Measurements from ENCODE around the gene ADH4. TPM values are rescaled to one million over a fixed set of nuclear protein-coding genes. Genes with fewer than 3 reads are reported as not detected.

ADH4 gene
- total RNA-seq, 4 donors from 2014 or later = 0.13 to 0.64 TPM; not detected in 2

- TF ChIP-seq POLR2A (IDR thresholded peaks at IDR 0.05) (no peak), CTCF (IDR thresholded peaks at IDR 0.05) (no peak)
- 94 to 96% methylated on average over 5 of the region's 5 CpGs for WGBS, 2 donors
Measured at GRCh38 chr4:99076292-99076976, 67.7 kb downstream of the ADH4 start.

GRCh38 chr4:99074816-99075215, 69.3 kb downstream of the ADH4 start:
- intact Hi-C loops (cut with DNase I; ENCODE audit: low total_unique reads) = no loop called here
- DNase-seq (ENCODE audit: low spot score in 2 of 2) = no peak
- 94% methylated on average over 7 of the region's 7 CpGs for WGBS, 2 donors
- H3K4me3 ChIP-seq (ENCODE audit: low read depth, poor library complexity, severe bottlenecking) = no peak overlapping the region
- TF ChIP-seq POLR2A (IDR thresholded peaks at IDR 0.05) (no peak), CTCF (IDR thresholded peaks at IDR 0.05) (no peak)

More at GRCh38 chr4:99076292-99076976, 67.7 kb downstream of the ADH4 start:
- intact Hi-C loops (cut with DNase I; ENCODE audit: low total_unique reads) = no loop called here
- no peak overlapping the region for H3K4me3 ChIP-seq (ENCODE audit: low read depth, poor library complexity, severe bottlenecking)
- no peak for DNase-seq (ENCODE audit: low spot score in 2 of 2)

Other genes starting within 250 kb of the ADH4 start
- gene EIF4E, start 215.2 kb downstream of the ADH4 start, total RNA-seq = 10 to 100 TPM; 41.9 to 76.5 (median 61.5) TPM
- gene METAP1, start 148.6 kb downstream of the ADH4 start, total RNA-seq = 10 to 100 TPM; 35.0 to 58.4 (median 39.8) TPM
- gene ADH5, start 55.5 kb downstream of the ADH4 start, total RNA-seq = 10 to 100 TPM; 55.1 to 94.3 (median 68.5) TPM
- 10 to 100 TPM in 1 of 4 donors, 1 to 10 TPM in 3; 1.5 to 22.5 (median 7.5) TPM for gene ADH6, start 74.9 kb upstream of the ADH4 start, total RNA-seq
- under 1 TPM in 1 of 4 donors, not detected in 3; 0.16 TPM for gene ADH1A, start 146.7 kb upstream of the ADH4 start, total RNA-seq
- gene ADH1B, start 177.1 kb upstream of the ADH4 start, total RNA-seq = 100 to 1,000 TPM; 247 to 331 (median 292) TPM
- 1 to 10 TPM in 1 of 4 donors, under 1 TPM in 1, not detected in 2; 0.68 to 1.2 TPM for gene ADH1C, start 208.4 kb upstream of the ADH4 start, total RNA-seq

Data from lower leg skin (tissue), 4 donors.